ENCODE results near the gene NXPE3. TPM values are rescaled to one million over a fixed set of nuclear protein-coding genes. Genes with fewer than 3 reads are reported as not detected.

The NXPE3 gene
- total RNA-seq (2013; cell fraction: nucleolus; rRNA removed): 2.5 and 3.0 TPM in 2 replicates
- total RNA-seq (2014; rRNA removed) (4.5 and 5.5 TPM in 2 replicates), total RNA-seq (2014; rRNA removed; fragmentation: Illumina TruSeq; extraction: Trizol) (2.4 TPM in 2 replicates), total RNA-seq (2021) (6.4 and 6.9 TPM in 2 replicates), polyA plus RNA-seq (2011; rRNA removed) (3.7 and 4.7 TPM in 2 replicates), polyA plus RNA-seq (2014; fragmentation: Illumina TruSeq; extraction: Trizol) (5.0 and 5.5 TPM in 2 replicates), polyA plus RNA-seq (2014; fragmentation: Nextera tagmentation; extraction: Ambion mirVana) (1 to 10 TPM; 2.0 to 2.2 TPM), polyA plus RNA-seq (2014; rRNA removed) (5.2 and 5.4 TPM in 2 replicates), polyA plus RNA-seq (2016; fragmentation: Nextera tagmentation; extraction: Ambion mirVana) (1 to 10 TPM; 6.8 to 8.7 TPM), polyA minus RNA-seq (2011; rRNA and poly(A)+ RNA removed) (6.5 and 8.9 TPM in 2 replicates), Bru-seq, nascent RNA (percentile 57 among the genes with signal in this experiment), BruChase-seq, experiment 1, labeled RNA remaining after a 6-hour chase (percentile 56 among the genes with signal in this experiment), BruChase-seq, experiment 2, labeled RNA remaining after a 2-hour chase (percentile 59 among the genes with signal in this experiment)
- polyA plus RNA-seq (2011; ENCODE audit: low read depth): 2.1 TPM
- polyA plus RNA-seq (2011; cell fraction: cytosol; rRNA removed): 3.3 and 4.3 TPM in 2 replicates
- 2.0 and 2.1 TPM in 2 replicates for polyA plus RNA-seq (2011; cell fraction: nucleus; rRNA removed)
- 2.3 and 2.6 TPM in 2 replicates for polyA plus RNA-seq (2012)
- polyA minus RNA-seq (2011; cell fraction: cytosol; rRNA and poly(A)+ RNA removed): 2.0 and 2.3 TPM in 2 replicates
- 2.3 and 4.4 TPM in 2 replicates for polyA minus RNA-seq (2011; cell fraction: nucleus; rRNA and poly(A)+ RNA removed)
- long read RNA-seq, experiment 1, partial matches to known transcripts: 1 of 6 reads
- long read RNA-seq, experiment 1, other reads (novel, unspliced or antisense): 2 of 6 reads
- long read RNA-seq, experiment 2, partial matches to known transcripts: 5 of 13 reads
- long read RNA-seq, experiment 2, other reads (novel, unspliced or antisense): 6 of 13 reads

DNA sequence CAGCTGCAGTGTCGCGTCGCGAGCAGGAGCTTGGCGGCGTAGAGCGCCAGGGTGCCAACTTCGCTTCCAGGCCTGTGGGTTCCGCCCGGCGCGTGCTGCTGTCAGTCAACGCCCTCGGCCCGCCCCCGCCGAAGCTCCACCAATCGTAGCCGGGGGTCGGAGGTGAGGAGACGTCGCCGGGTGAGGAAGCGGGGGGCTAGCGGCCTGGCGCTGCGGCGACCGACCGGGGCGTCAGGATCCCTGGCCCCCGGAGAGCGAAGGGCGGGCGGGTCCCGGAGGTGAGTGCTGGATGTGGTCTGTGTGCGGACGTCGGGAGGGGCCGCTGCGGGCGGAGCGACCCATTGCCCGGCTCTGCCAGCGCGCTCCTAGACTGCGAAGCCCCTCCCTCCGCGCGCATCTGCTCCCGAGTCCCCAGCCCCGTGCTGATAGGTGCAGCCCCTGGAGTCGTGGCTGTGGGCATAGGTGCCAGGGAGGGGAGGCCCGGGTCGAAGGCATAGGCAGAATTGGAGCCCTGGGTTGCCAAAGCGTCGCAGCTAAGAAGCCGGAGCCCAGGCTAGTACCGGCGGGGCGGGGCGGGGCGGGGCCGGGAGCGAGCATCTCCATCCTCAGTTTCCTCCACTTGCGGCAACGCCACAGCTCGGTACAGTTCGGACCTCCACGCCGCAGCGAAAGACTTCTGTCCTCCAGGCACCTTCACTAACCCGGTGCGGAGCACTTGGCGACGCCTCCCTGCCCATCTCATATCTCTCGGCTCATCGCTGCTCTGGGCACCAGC is at the start of gene NXPE3:
Gene NXPE3 (plus strand): TSS at position 165 of the 775 bp plus-strand sequence. CDS start 6,386 bp downstream, outside the sequence.
- ChIA-PET SMC1A (ENCODE audit: uncharacterized antibody, unreplicated experiment) (interaction anchor here (0.7 to 1.6 kb wide), 8 partner anchors 10 to 450 kb away, joined by 3 to 5 read pairs (median 3); partner anchors contain the start of gene CEP97), RAD21 (ENCODE audit: unreplicated experiment) (interaction anchor here (0.6 to 1.1 kb wide), 4 partner anchors 13 to 54 kb away, joined by 3 to 5 read pairs (median 4); partner anchors contain the start of gene CEP97), POLR2A (interaction anchor here (0.6 to 1.2 kb wide), 5 partner anchors 10 to 58 kb away, joined by 3 to 4 read pairs (median 3); partner anchors contain the start of gene CEP97), CTCF (interaction anchor here (0.7 to 1.4 kb wide), 8 partner anchors 10 to 450 kb away, joined by 3 to 8 read pairs (median 4); no protein-coding TSS in a partner anchor)
- peak within 1 kb of the TSS; percentile 89 for H3K4me3 ChIP-seq
- H3K4me1 ChIP-seq (ENCODE audit: control insufficient read depth, insufficient read depth, low read length): peaks cover 10% of the 10 kb centered on the region
- peak within 1 kb of the TSS; percentile 96 for H2AFZ ChIP-seq (ENCODE audit: control insufficient read depth, low read depth, low read length)
- H3K36me3 ChIP-seq (ENCODE audit: control insufficient read depth in 2 of 2, insufficient read depth in 2 of 2, low read length in 1 of 2): no peaks in the 10 kb centered on the region; a peak in 1 of 4 replicates
- peak within 1 kb of the TSS; percentile 45 for H3K27ac ChIP-seq (ENCODE audit: control insufficient read depth, insufficient read depth)
- peak within 1 kb of the TSS; percentile 45 for H3K9ac ChIP-seq (ENCODE audit: control insufficient read depth, insufficient read depth, low read length)
- under 1% methylated on average over 64 of the region's 78 CpGs for WGBS (ENCODE audit: insufficient coverage, insufficient replicate concordance, low lambda C conversion rate, missing lambda C conversion rate)
- DNase-seq (ENCODE audit: low read depth, low spot score) (peak; percentile 51), ATAC-seq (peak; percentile 96), FAIRE-seq (no peak)
- H4K20me1 ChIP-seq (ENCODE audit: control insufficient read depth, insufficient read depth): no peaks in the 10 kb centered on the region
- peak within 1 kb of the TSS; percentile 83 for H3K4me2 ChIP-seq (ENCODE audit: control insufficient read depth, insufficient read depth)
- H3K27me3 ChIP-seq (replicated peaks in 1 of 2; ENCODE audit: control insufficient read depth in 2 of 2, insufficient read depth in 2 of 2, low read length in 1 of 2): no peaks in the 10 kb centered on the region
- in situ Hi-C loops (cut with MboI): no loop called here
- H3K79me2 ChIP-seq (ENCODE audit: control insufficient read depth, insufficient read depth, low read length): peaks cover 2% of the 10 kb centered on the region
- no peaks in the 10 kb centered on the region; the same call in 2 of the 3 replicates for H3K9me3 ChIP-seq (replicated peaks; ENCODE audit: control insufficient read depth, insufficient read depth, low read length)
- BruUV-seq (replicated peaks): no TSS peak
- intact Hi-C loops (cut with micrococcal nuclease; ENCODE audit: unreplicated experiment): loop anchor here (5.0 kb wide), 1 partner anchor 77 kb away; no protein-coding TSS in a partner anchor
- TF ChIP-seq POLR2A (IDR thresholded peaks at IDR 0.05; ENCODE audit: low read depth, low read length) (peak; percentile 84), EGR1 (IDR thresholded peaks at IDR 0.05; ENCODE audit: borderline replicate concordance in 1 of 2, low read depth in 2 of 2, low read length in 2 of 2) (peak in 1 of 2 experiments; percentile 73; a peak in 1 of 3 replicates), CBFB (IDR thresholded peaks at IDR 0.05; ENCODE audit: low read depth) (no peak), ZNF207 (IDR thresholded peaks at IDR 0.05; ENCODE audit: borderline replicate concordance) (0 out of 2 replicates have a peak, but pooled peaks have one; percentile 59), IKZF1 (conservative IDR thresholded peaks at IDR 0.05) (peak; percentile 48), STAT1 (conservative IDR thresholded peaks at IDR 0.05) (no peak), RAD21 (IDR thresholded peaks at IDR 0.05; ENCODE audit: insufficient read depth, low read depth, low read length) (no peak), CHD2 (IDR thresholded peaks at IDR 0.05; ENCODE audit: borderline replicate concordance, low read depth, low read length) (0 out of 2 replicates have a peak, but pooled peaks have one; percentile 54), ZNF217 (IDR thresholded peaks at IDR 0.05) (no peak), BHLHE40 (IDR thresholded peaks at IDR 0.05; ENCODE audit: borderline replicate concordance in 1 of 2, low read depth in 2 of 2, low read length in 1 of 2) (peak; percentile 60 to 86; a peak in 3 of 4 replicates)
- TF ChIP-seq, protein P1, sequence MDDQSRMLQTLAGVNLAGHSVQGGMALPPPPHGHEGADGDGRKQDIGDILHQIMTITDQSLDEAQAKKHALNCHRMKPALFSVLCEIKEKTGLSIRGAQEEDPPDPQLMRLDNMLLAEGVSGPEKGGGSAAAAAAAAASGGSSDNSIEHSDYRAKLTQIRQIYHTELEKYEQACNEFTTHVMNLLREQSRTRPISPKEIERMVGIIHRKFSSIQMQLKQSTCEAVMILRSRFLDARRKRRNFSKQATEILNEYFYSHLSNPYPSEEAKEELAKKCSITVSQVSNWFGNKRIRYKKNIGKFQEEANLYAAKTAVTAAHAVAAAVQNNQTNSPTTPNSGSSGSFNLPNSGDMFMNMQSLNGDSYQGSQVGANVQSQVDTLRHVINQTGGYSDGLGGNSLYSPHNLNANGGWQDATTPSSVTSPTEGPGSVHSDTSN (IDR thresholded peaks at IDR 0.05; ENCODE audit: insufficient replicate concordance, low read depth, low read length): peak; percentile 95
- TF ChIP-seq, protein P2, sequence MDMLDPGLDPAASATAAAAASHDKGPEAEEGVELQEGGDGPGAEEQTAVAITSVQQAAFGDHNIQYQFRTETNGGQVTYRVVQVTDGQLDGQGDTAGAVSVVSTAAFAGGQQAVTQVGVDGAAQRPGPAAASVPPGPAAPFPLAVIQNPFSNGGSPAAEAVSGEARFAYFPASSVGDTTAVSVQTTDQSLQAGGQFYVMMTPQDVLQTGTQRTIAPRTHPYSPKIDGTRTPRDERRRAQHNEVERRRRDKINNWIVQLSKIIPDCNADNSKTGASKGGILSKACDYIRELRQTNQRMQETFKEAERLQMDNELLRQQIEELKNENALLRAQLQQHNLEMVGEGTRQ (IDR thresholded peaks at IDR 0.05; ENCODE audit: borderline replicate concordance, low read depth, low read length): no peak
- TF ChIP-seq, protein P3, sequence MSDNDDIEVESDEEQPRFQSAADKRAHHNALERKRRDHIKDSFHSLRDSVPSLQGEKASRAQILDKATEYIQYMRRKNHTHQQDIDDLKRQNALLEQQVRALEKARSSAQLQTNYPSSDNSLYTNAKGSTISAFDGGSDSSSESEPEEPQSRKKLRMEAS (IDR thresholded peaks at IDR 0.05; ENCODE audit: low read depth, low read length): peak; percentile 78
- TF ChIP-seq, protein P4, sequence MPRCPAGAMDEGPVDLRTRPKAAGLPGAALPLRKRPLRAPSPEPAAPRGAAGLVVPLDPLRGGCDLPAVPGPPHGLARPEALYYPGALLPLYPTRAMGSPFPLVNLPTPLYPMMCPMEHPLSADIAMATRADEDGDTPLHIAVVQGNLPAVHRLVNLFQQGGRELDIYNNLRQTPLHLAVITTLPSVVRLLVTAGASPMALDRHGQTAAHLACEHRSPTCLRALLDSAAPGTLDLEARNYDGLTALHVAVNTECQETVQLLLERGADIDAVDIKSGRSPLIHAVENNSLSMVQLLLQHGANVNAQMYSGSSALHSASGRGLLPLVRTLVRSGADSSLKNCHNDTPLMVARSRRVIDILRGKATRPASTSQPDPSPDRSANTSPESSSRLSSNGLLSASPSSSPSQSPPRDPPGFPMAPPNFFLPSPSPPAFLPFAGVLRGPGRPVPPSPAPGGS (IDR thresholded peaks at IDR 0.05; ENCODE audit: borderline replicate concordance, insufficient read depth, low read depth, low read length, poor library complexity, severe bottlenecking): no peak
